ENCODE data around the gene CX3CR1. TPM values are rescaled to one million over a fixed set of nuclear protein-coding genes. Genes with fewer than 3 reads are reported as not detected.

The CX3CR1 gene
- 0.04 TPM in 1 of 5 replicates, not detected in the others for total RNA-seq (2022; extraction: Qiagen RNA extraction)

DNA sequence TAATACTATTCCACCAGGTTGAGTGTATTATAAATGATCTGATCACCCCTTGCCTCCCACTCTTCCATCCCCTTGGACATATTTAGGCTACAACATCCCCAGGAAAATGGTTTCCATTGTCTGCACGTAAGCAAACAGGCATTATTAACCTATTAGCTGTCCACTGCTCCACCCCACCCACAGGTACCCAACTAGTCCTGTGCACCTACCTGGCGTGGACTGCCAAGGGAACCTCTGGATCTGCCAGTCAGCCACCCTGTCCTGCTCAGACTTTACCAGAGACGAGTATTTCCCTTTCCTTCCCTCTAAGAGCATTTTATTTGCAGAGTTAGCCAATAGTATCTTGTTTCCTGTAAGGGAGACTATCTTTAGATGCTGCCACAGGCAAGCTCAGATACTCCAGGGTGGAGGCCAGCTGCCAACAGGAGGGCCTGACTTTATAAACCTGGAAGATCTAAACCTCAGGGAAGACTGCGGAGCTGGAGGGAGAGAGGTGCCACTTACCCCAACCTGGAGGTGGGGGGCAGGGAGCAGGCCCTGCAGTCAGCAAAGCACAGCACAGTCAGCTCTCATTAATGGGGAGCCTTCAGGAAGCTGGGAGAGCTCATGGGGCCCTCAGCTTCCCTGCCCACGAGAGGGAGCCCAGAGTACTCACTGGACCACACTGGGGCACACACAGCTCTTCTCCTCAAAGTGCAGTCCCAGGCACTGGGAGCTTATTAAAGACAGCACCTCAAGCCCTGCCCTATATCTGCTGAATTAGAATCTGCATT lies at the start of gene CX3CR1:
Gene CX3CR1, minus strand, starts transcription at position 292 of the 773 bp plus-strand sequence. CDS start 13,527 bp downstream, outside the sequence.

GRCh38 chr3:39329493-39329892 lies 49.7 kb upstream of the CX3CR1 start, which contains the start of gene CCR8:
CCR8 (plus strand) TSS chr3:39329709; CDS start chr3:39332332, 2,623 bp downstream.

Other genes starting within 250 kb of the CX3CR1 start
- gene SCN11A, start 228.1 kb downstream of the CX3CR1 start, total RNA-seq (2022; extraction: Qiagen RNA extraction) = 0.02 TPM in 1 of 5 replicates, not detected in the others
- gene WDR48, start 228.0 kb downstream of the CX3CR1 start, total RNA-seq (2022; extraction: Qiagen RNA extraction) = 17.9 to 22.5 TPM (median 21.0 TPM) in 5 replicates
- 28.5 to 37.9 TPM (median 32.6 TPM) in 5 replicates for gene GORASP1, start 172.4 kb downstream of the CX3CR1 start, total RNA-seq (2022; extraction: Qiagen RNA extraction)
- 1.5 to 2.7 TPM (median 2.2 TPM) in 5 replicates for gene TTC21A, start 172.4 kb downstream of the CX3CR1 start, total RNA-seq (2022; extraction: Qiagen RNA extraction)
- gene CSRNP1, start 126.4 kb downstream of the CX3CR1 start, total RNA-seq (2022; extraction: Qiagen RNA extraction) = 16.3 to 21.2 TPM (median 18.7 TPM) in 5 replicates
- 0.12 to 0.23 TPM (median 0.17 TPM) in 5 replicates for gene XIRP1, start 87.4 kb downstream of the CX3CR1 start, total RNA-seq (2022; extraction: Qiagen RNA extraction)
- not detected in 5 replicates for gene CCR8, start 49.7 kb upstream of the CX3CR1 start, total RNA-seq (2022; extraction: Qiagen RNA extraction)
- gene SLC25A38, start 103.3 kb upstream of the CX3CR1 start, total RNA-seq (2022; extraction: Qiagen RNA extraction) = 36.1 to 47.2 TPM (median 39.2 TPM) in 5 replicates
- 2,637 to 2,714 TPM (median 2,658 TPM) in 5 replicates for gene RPSA, start 126.7 kb upstream of the CX3CR1 start, total RNA-seq (2022; extraction: Qiagen RNA extraction)
- gene MOBP, start 187.6 kb upstream of the CX3CR1 start, total RNA-seq (2022; extraction: Qiagen RNA extraction) = 0.04 to 0.16 TPM (median 0.07 TPM) in 5 replicates

All from A549 treated with Mapracorat at 1 μM for 4 hours (cell line).